ENCODE data around the gene PYROXD2.

The PYROXD2 gene

DNA sequence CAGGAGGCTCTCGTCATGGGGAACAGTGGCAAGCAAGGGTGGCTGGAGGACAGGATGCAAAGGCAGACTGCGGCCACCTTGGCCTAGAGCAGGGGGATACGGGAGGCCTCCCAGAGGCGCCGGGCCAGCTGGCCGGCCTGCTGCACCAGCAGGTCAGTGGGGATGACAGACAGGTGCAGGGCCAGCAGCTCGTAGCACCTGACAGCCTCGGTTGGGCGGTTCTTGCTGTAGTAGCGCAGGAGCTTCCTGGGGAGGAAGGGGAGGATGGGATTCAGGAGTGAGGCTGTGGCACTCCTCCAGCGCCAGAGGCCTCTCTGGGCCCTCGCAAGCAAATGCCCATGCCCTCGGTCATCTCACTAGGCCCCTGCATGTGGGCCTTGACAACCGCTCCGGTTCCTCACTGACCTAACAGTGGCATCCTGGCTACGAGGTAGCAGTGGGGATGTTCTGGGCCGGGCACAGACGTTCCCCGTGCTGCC lies 2.5 kb upstream of the PYROXD2 start:
- H3K9me3 ChIP-seq (ENCODE audit: insufficient read depth, low read length) = no peaks in the 10 kb centered on the region
- no peaks in the 10 kb centered on the region for H3K27me3 ChIP-seq (ENCODE audit: low read depth, low read length)
- H3K9ac ChIP-seq (ENCODE audit: low read length) = no peak overlapping the region
- H4K20me1 ChIP-seq (ENCODE audit: insufficient read depth, low read length) = no peaks in the 10 kb centered on the region
- H3K79me2 ChIP-seq (ENCODE audit: low read length) = no peaks in the 10 kb centered on the region
- no peak for TF ChIP-seq EZH2phosphoT487 (IDR thresholded peaks at IDR 0.05; ENCODE audit: low read depth)
- TF ChIP-seq, protein P1, sequence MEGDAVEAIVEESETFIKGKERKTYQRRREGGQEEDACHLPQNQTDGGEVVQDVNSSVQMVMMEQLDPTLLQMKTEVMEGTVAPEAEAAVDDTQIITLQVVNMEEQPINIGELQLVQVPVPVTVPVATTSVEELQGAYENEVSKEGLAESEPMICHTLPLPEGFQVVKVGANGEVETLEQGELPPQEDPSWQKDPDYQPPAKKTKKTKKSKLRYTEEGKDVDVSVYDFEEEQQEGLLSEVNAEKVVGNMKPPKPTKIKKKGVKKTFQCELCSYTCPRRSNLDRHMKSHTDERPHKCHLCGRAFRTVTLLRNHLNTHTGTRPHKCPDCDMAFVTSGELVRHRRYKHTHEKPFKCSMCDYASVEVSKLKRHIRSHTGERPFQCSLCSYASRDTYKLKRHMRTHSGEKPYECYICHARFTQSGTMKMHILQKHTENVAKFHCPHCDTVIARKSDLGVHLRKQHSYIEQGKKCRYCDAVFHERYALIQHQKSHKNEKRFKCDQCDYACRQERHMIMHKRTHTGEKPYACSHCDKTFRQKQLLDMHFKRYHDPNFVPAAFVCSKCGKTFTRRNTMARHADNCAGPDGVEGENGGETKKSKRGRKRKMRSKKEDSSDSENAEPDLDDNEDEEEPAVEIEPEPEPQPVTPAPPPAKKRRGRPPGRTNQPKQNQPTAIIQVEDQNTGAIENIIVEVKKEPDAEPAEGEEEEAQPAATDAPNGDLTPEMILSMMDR (IDR thresholded peaks at IDR 0.05; ENCODE audit: low read depth, low read length) = no peak
- H3K4me1 ChIP-seq (ENCODE audit: low read length) = no peaks in the 10 kb centered on the region
- no peak overlapping the region for H2AFZ ChIP-seq (ENCODE audit: low read depth, low read length)
- H3K36me3 ChIP-seq (replicated peaks; ENCODE audit: low read depth, low read length) = no peaks in the 10 kb centered on the region
- no peak overlapping the region for H3K27ac ChIP-seq (ENCODE audit: low read length)
- no peak overlapping the region for H3K4me2 ChIP-seq (ENCODE audit: low read length)
- H3K4me3 ChIP-seq (ENCODE audit: low read length) = no peak overlapping the region

DNA sequence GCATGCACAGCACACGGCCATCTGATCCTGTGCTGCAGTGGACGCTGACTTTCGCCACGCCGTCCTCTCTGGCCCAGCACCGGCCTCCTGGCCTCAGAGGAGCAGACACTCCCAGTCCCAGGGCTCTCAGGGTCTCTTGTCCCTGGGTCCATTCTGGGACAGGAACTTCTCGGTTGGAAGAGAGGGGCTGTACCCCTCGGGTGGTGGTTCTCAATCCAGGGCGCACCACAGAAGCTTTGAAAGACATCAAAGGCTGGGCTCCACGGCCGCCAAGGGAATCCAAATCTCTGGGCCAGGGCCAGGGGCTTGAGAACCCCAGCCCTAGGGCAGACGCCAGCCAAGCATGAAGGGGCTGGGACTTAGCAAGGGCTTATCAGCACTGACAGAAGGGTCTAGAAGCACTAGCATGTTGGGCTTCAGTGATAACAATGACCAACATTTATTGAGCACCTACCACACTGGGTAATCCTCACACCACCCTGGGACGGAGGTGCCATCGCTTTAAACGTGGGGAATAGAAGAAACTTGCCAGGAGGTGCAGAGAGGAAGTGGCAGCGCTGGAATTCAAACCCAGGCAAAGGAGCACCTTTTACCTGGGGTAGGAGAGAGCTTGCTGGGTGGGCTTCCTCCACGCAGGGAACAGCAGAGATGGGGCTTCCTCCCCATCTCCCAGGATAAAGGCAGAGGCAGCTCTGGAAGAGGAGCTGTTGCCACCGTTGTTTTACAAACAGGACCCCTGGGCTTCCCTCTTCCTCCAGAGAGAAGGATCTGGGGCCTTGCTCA lies 1.8 kb upstream of the PYROXD2 start:
- TF ChIP-seq, protein P1 (IDR thresholded peaks at IDR 0.05; ENCODE audit: low read depth, low read length) = no peak
- no peak overlapping the region for H2AFZ ChIP-seq (ENCODE audit: low read depth, low read length)
- no peak overlapping the region for H3K9ac ChIP-seq (ENCODE audit: low read length)
- no peaks in the 10 kb centered on the region for H3K79me2 ChIP-seq (ENCODE audit: low read length)
- peaks cover 4% of the 10 kb centered on the region for H3K4me1 ChIP-seq (ENCODE audit: low read length)
- H3K9me3 ChIP-seq (ENCODE audit: insufficient read depth, low read length) = no peaks in the 10 kb centered on the region
- H3K36me3 ChIP-seq (replicated peaks; ENCODE audit: low read depth, low read length) = no peaks in the 10 kb centered on the region
- H4K20me1 ChIP-seq (ENCODE audit: insufficient read depth, low read length) = no peaks in the 10 kb centered on the region
- H3K27ac ChIP-seq (ENCODE audit: low read length) = no peak overlapping the region
- H3K27me3 ChIP-seq (ENCODE audit: low read depth, low read length) = no peaks in the 10 kb centered on the region
- no peak overlapping the region for H3K4me3 ChIP-seq (ENCODE audit: low read length)
- H3K4me2 ChIP-seq (ENCODE audit: low read length) = no peak overlapping the region

DNA sequence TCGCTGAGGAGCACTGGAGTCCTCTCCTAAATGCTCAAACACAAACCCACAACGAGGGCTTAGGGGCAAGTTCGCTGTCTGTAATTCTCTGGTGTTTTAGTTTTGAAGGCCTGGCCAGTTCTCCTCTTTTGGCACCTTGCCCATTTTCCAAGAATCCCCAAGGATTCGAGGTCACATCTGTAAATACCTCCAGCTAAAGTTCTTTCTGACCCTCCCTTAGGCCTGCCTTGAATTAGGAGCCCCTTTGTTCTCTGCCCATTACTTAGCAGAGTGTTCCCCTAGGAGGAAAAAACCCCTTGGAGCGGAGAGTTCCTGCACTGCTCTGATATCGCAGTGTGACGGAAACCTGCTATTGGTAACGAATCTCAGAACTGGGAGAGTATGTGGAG lies 743 bp upstream of the PYROXD2 start:
- Histone ChIP-seq H3K4me2 (ENCODE audit: low read length) (no peak overlapping the region), H3K27ac (ENCODE audit: low read length) (no peak overlapping the region), H2AFZ (ENCODE audit: low read depth, low read length) (no peak overlapping the region), H3K4me3 (ENCODE audit: low read length) (no peak overlapping the region), H3K36me3 (replicated peaks; ENCODE audit: low read depth, low read length) (no peaks in the 10 kb centered on the region), H3K79me2 (ENCODE audit: low read length) (no peaks in the 10 kb centered on the region), H3K27me3 (ENCODE audit: low read depth, low read length) (no peaks in the 10 kb centered on the region), H3K9ac (ENCODE audit: low read length) (no peak overlapping the region), H3K4me1 (ENCODE audit: low read length) (peaks cover 12% of the 10 kb centered on the region), H4K20me1 (ENCODE audit: insufficient read depth, low read length) (no peaks in the 10 kb centered on the region), H3K9me3 (ENCODE audit: insufficient read depth, low read length) (no peaks in the 10 kb centered on the region)
- no peak for TF ChIP-seq EZH2phosphoT487 (IDR thresholded peaks at IDR 0.05; ENCODE audit: low read depth)
- TF ChIP-seq, protein P1 (IDR thresholded peaks at IDR 0.05; ENCODE audit: low read depth, low read length) = no peak

DNA sequence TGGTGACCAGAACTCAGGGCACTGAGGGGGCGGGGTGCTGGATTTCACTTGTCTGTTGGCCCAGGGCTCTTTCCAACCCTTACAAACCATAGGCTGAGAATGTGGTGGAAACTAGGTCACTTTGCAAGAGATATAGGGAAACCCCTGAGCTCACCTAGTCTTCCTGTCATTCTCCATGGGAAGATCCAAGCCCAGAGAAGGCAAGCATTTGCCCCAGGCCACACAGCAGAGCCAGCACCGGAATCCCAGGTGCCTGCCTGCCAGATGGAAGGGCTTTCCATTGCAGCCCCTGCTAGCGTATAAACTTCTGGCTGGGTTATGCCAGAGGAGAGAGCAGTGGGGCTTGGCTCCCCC lies 427 bp downstream of the PYROXD2 start:
- Histone ChIP-seq H3K4me2 (ENCODE audit: low read length) (no peak overlapping the region), H2AFZ (ENCODE audit: low read depth, low read length) (no peak overlapping the region), H3K9me3 (ENCODE audit: insufficient read depth, low read length) (no peaks in the 10 kb centered on the region), H3K9ac (ENCODE audit: low read length) (no peak overlapping the region), H3K79me2 (ENCODE audit: low read length) (no peaks in the 10 kb centered on the region), H3K27me3 (ENCODE audit: low read depth, low read length) (no peaks in the 10 kb centered on the region), H3K36me3 (replicated peaks; ENCODE audit: low read depth, low read length) (no peaks in the 10 kb centered on the region), H3K27ac (ENCODE audit: low read length) (no peak overlapping the region), H3K4me3 (ENCODE audit: low read length) (no peak overlapping the region), H3K4me1 (ENCODE audit: low read length) (peaks cover 12% of the 10 kb centered on the region), H4K20me1 (ENCODE audit: insufficient read depth, low read length) (no peaks in the 10 kb centered on the region)
- TF ChIP-seq, protein P1 (IDR thresholded peaks at IDR 0.05; ENCODE audit: low read depth, low read length) = no peak
- TF ChIP-seq EZH2phosphoT487 (IDR thresholded peaks at IDR 0.05; ENCODE audit: low read depth) = no peak
